B cell (primary cell): Measurements from ENCODE around the gene RASGRP2. TPM values are rescaled to one million over a fixed set of nuclear protein-coding genes. Genes with fewer than 3 reads are reported as not detected.

Experiments used
- ATAC-seq: fragments of 200-7000 bp; cut with Tn5 transposase; one replicate; pipeline ENCODE4 v1.10.0; 2021; ENCODE audit warnings: low read depth, mild to moderate bottlenecking, moderate number of reproducible peaks, moderate library complexity
- CTCF ChIA-PET: fragments of 350-600 bp; sonication (Branson Sonifier 250); formaldehyde crosslinking; loops from one replicate; lab custom pipeline; 2021; ENCODE audit warnings: antibody characterized with exemption, inconsistent platforms; lab: Charles Lee
- POLR2A ChIA-PET: fragments of 350-600 bp; sonication (Branson Sonifier 250); formaldehyde crosslinking; loops from one replicate; lab custom pipeline; 2021; ENCODE audit warnings: antibody characterized with exemption; lab: Charles Lee
- DNase-seq: peaks from one replicate; pipeline ENCODE4 v3.0.0; 2013
- H2AFZ ChIP-seq: 2 replicates; pipeline ENCODE4 v1.6.1; 2012; ENCODE audit warnings: mild to moderate bottlenecking, low read depth, low read length; ENCODE audit not compliant: insufficient read depth, poor library complexity, severe bottlenecking
- H3K27ac ChIP-seq, 2 donors: 1 replicate in 1 of 2; 2 replicates in 1 of 2; pipeline ENCODE4 v1.5.1; 2012 to 2013; ENCODE audit warnings: low read length in 2 of 2, mild to moderate bottlenecking in 2 of 2, moderate library complexity in 1 of 2
- H3K27me3 ChIP-seq, 4 experiments: fragments of 200-600 bp in 1 of 4; sonication (generic) in 1 of 4; replicated peaks in 1 of 4; 1 replicate in 2 of 4; 2 replicates in 2 of 4; pipeline versions ENCODE4 v1.6.1 to v1.7.0; 2013 to 2016; ENCODE audit warnings: low read length in 3 of 4, mild to moderate bottlenecking in 2 of 4, mixed read lengths in 1 of 4, moderate library complexity in 1 of 4; ENCODE audit not compliant: insufficient read depth in 4 of 4, control insufficient read depth in 3 of 4; ENCODE audit errors: control extremely low read depth in 1 of 4
- H3K36me3 ChIP-seq, 2 experiments: replicated peaks in 1 of 2; 1 replicate in 1 of 2; 2 replicates in 1 of 2; pipeline versions ENCODE4 v1.6.1 to v1.7.1; 2013; ENCODE audit warnings: low read length in 1 of 2; ENCODE audit not compliant: insufficient read depth in 2 of 2, control insufficient read depth in 1 of 2; ENCODE audit errors: control extremely low read depth in 1 of 2, extremely low read depth in 1 of 2
- H3K4me1 ChIP-seq, 2 donors: fragments of 200-600 bp in 1 of 2; sonication (generic) in 1 of 2; 1 replicate in 1 of 2; 2 replicates in 1 of 2; pipeline versions ENCODE4 v1.5.1 to v1.6.1; 2013 to 2017; ENCODE audit warnings: low read length in 2 of 2; ENCODE audit not compliant: control insufficient read depth in 2 of 2, insufficient read depth in 2 of 2
- H3K4me2 ChIP-seq: replicated peaks from 2 replicates; pipeline ENCODE3; 2012; ENCODE audit warnings: mild to moderate bottlenecking, low read depth, low read length; ENCODE audit not compliant: poor library complexity, severe bottlenecking
- H3K4me3 ChIP-seq, 5 experiments: fragments of 200-600 bp in 1 of 5; sonication (generic) in 1 of 5; 1 replicate in 3 of 5; 2 replicates in 2 of 5; pipeline versions ENCODE4 v1.5.1 to v1.7.0; 2011 to 2016; ENCODE audit warnings: low read length in 4 of 5, mild to moderate bottlenecking in 4 of 5, low read depth in 2 of 5, control low read depth in 1 of 5, moderate library complexity in 1 of 5; ENCODE audit not compliant: insufficient read depth in 1 of 5; ENCODE audit errors: control extremely low read depth in 1 of 5, extremely low read depth in 1 of 5
- H3K79me2 ChIP-seq: fragments of 200-600 bp; sonication (generic); one replicate; pipeline ENCODE4 v1.6.0; 2016; ENCODE audit warnings: low read length; ENCODE audit not compliant: control insufficient read depth, insufficient read depth
- H3K9ac ChIP-seq: fragments of 200-600 bp; sonication (generic); 2 replicates; pipeline ENCODE4 v1.6.1; 2017; ENCODE audit warnings: mild to moderate bottlenecking, low read length, moderate library complexity
- H3K9me3 ChIP-seq, 3 donors: one replicate each; pipeline versions ENCODE4 v1.6.1 to v1.7.1; 2013; ENCODE audit warnings: low read length in 2 of 3; ENCODE audit not compliant: control insufficient read depth in 2 of 3, insufficient read depth in 1 of 3; ENCODE audit errors: control extremely low read depth in 1 of 3
- H4K20me1 ChIP-seq: 2 replicates; pipeline ENCODE4 v1.6.0; 2012; ENCODE audit warnings: mild to moderate bottlenecking, low read length; ENCODE audit not compliant: insufficient read depth, control insufficient read depth, poor library complexity, severe bottlenecking
- H3K27ac Mint-ChIP-seq: one replicate; pipeline ENCODE4 v1.8.0; 2021; ENCODE audit warnings: mixed read lengths
- H3K27me3 Mint-ChIP-seq: one replicate; pipeline ENCODE4 v1.8.0; 2021; ENCODE audit warnings: mixed read lengths
- H3K4me1 Mint-ChIP-seq: one replicate; pipeline ENCODE4 v1.8.0; 2021; ENCODE audit warnings: mixed read lengths
- H3K4me3 Mint-ChIP-seq: one replicate; pipeline ENCODE4 v1.8.0; 2021; ENCODE audit warnings: mixed read lengths
- H3K9me3 Mint-ChIP-seq: one replicate; pipeline ENCODE4 v1.8.0; 2022; ENCODE audit warnings: mixed read lengths; ENCODE audit not compliant: insufficient read depth
- CTCF ChIP-seq: fragments of 200-600 bp; IDR thresholded peaks from one replicate; pipeline ENCODE4 v1.8.0; 2022; ENCODE audit warnings: antibody characterized with exemption, mild to moderate bottlenecking
- EZH2 ChIP-seq: IDR thresholded peaks from 2 replicates; pipeline ENCODE4 v1.6.1; 2012; ENCODE audit warnings: borderline replicate concordance, low read depth, mild to moderate bottlenecking, moderate library complexity, low read length; ENCODE audit not compliant: insufficient read depth, poor library complexity, severe bottlenecking
- WGBS: methylation state at CpG from one replicate; pipeline ENCODE4 v1.1.5; 2013; ENCODE audit warnings: missing lambda C conversion rate; ENCODE audit not compliant: insufficient coverage; 5-methylcytosine and 5-hydroxymethylcytosine counted together
- intact Hi-C: fragments of 100-400 bp; cut with micrococcal nuclease; formaldehyde crosslinking; loops from one replicate; pipeline ENCODE4 v1.10.0; 2022
- polyA plus RNA-seq: library from polyadenylated mRNA; depleted of rRNA; stranded (reverse); fragments of >200 nt; gene quantifications from 2 replicates; pipeline ENCODE4 v1.2.3, GENCODE V29; 2012
- total RNA-seq, 2 donors: library from RNA; stranded (reverse); fragments of 120-200 nt in 1 of 2; gene quantifications; 1 replicate in 1 of 2; 2 replicates in 1 of 2; pipeline versions ENCODE4 v1.2.3 to v1.2.4, GENCODE V29; 2013 to 2022

Gene RASGRP2
- total and polyA plus RNA-seq, 2 donors (not counting 1 experiment from before 2014, with no cell fraction given): 628 to 1,139 TPM

- Histone ChIP-seq H4K20me1 (no peaks in the 10 kb centered on the region), H3K4me3 (no peak overlapping the region), H3K27me3 (peaks cover 0 to 5% (median 2%) of the 10 kb centered on the region in 4 experiments), H3K9ac (no peak overlapping the region), H3K79me2 (no peaks in the 10 kb centered on the region), H3K4me2 (no peak overlapping the region), H2AFZ (no peak overlapping the region), H3K27ac (no peak overlapping the region), H3K4me1 (peaks cover 11 to 20% of the 10 kb centered on the region in 2 donors), H3K36me3 (no peaks in the 10 kb centered on the region), H3K9me3 (no peaks in the 10 kb centered on the region)
- H3K9me3 Mint-ChIP-seq: no peaks in the 10 kb centered on the region
- TF ChIP-seq CTCF: no peak
- ChIA-PET CTCF (interaction anchor here (2.6 kb wide), 1 partner anchor 10 kb away, joined by 23 read pairs; no protein-coding TSS in a partner anchor), POLR2A (interaction anchor here (0.7 kb wide), 1 partner anchor 10 kb away, joined by 4 read pairs; no protein-coding TSS in a partner anchor)
- DNase-seq (no peak), ATAC-seq (no peak)
- H3K27me3 Mint-ChIP-seq: peaks cover 25% of the 10 kb centered on the region
- no CpG with 5 or more reads among the region's 1 CpG for WGBS
- intact Hi-C loops: no loop called here
- peaks cover 19% of the 10 kb centered on the region for H3K4me1 Mint-ChIP-seq
- H3K4me3 Mint-ChIP-seq: no peak overlapping the region
- no peak overlapping the region for H3K27ac Mint-ChIP-seq
Observed at GRCh38 chr11:64698427-64698826, 45.5 kb downstream of the RASGRP2 start.

GRCh38 chr11:64697663-64698375 is 46.1 kb downstream of the RASGRP2 start:
- H3K9me3 ChIP-seq: no peaks in the 10 kb centered on the region
- no peak for DNase-seq
- no peaks in the 10 kb centered on the region for H3K79me2 ChIP-seq
- no peaks in the 10 kb centered on the region for H3K36me3 ChIP-seq
- Mint-ChIP-seq H3K4me1 (peaks cover 21% of the 10 kb centered on the region), H3K4me3 (no peak overlapping the region), H3K9me3 (no peaks in the 10 kb centered on the region), H3K27ac (no peak overlapping the region), H3K27me3 (peaks cover 22% of the 10 kb centered on the region)
- WGBS: 85% methylated on average over 6 of the region's 7 CpGs
- H2AFZ ChIP-seq: no peak overlapping the region
- no peak for ATAC-seq
- H3K4me1 ChIP-seq: peaks cover 16 to 25% of the 10 kb centered on the region in 2 donors
- H3K4me3 ChIP-seq: no peak overlapping the region
- H4K20me1 ChIP-seq: no peaks in the 10 kb centered on the region
- intact Hi-C loops: no loop called here
- H3K27ac ChIP-seq: no peak overlapping the region
- H3K27me3 ChIP-seq: peaks cover 0 to 10% (median 4%) of the 10 kb centered on the region in 4 experiments
- H3K4me2 ChIP-seq: no peak overlapping the region
- ChIA-PET POLR2A (interaction anchor here (0.7 kb wide), 1 partner anchor 11 kb away, joined by 4 read pairs; no protein-coding TSS in a partner anchor), CTCF (interaction anchor here (0.9 to 2.6 kb wide), 2 partner anchors 9 kb away, joined by 3 to 23 read pairs; no protein-coding TSS in a partner anchor)
- TF ChIP-seq EZH2: no peak
- no peak for TF ChIP-seq CTCF
- H3K9ac ChIP-seq: no peak overlapping the region
